GM23338 (cell line): ENCODE measurements around the gene ELL2. TPM values are rescaled to one million over a fixed set of nuclear protein-coding genes. Genes with fewer than 3 reads are reported as not detected.

Source experiments
- ATAC-seq: fragments of 200-7000 bp; cut with Tn5 transposase; 3 replicates; pipeline ENCODE4 v1.9.1; 2020
- DNase-seq: peaks from one replicate; pipeline ENCODE4 v3.0.0-alpha.2; 2015; ENCODE audit warnings: low spot score
- H2AFZ ChIP-seq: fragments of 200-600 bp; sonication (generic); 2 replicates; pipeline ENCODE4 v1.8.0; 2016; ENCODE audit warnings: antibody characterized with exemption, mild to moderate bottlenecking, moderate library complexity
- H3F3A ChIP-seq: fragments of 200-600 bp; sonication (generic); replicated peaks from 2 replicates; pipeline ENCODE4 v1.8.0; 2017; ENCODE audit warnings: antibody characterized with exemption, mixed run types, low read depth
- H3K27ac ChIP-seq: fragments of 200-600 bp; sonication (generic); 2 replicates; pipeline ENCODE4 v1.6.1; 2016; ENCODE audit warnings: low read depth
- H3K27me3 ChIP-seq: fragments of 200-600 bp; sonication (generic); 2 replicates; pipeline ENCODE4 v1.8.0; 2016; ENCODE audit warnings: mild to moderate bottlenecking, mixed run types, moderate library complexity; ENCODE audit not compliant: insufficient read depth
- H3K36me3 ChIP-seq: fragments of 200-600 bp; sonication (generic); 2 replicates; pipeline ENCODE4 v1.8.0; 2016; ENCODE audit warnings: mild to moderate bottlenecking; ENCODE audit not compliant: insufficient read depth
- H3K4me1 ChIP-seq: fragments of 200-600 bp; sonication (generic); 2 replicates; pipeline ENCODE4 v1.8.0; 2016; ENCODE audit warnings: mild to moderate bottlenecking, moderate library complexity; ENCODE audit not compliant: insufficient read depth
- H3K4me2 ChIP-seq: fragments of 200-600 bp; sonication (generic); 2 replicates; pipeline ENCODE4 v1.7.1; 2017; ENCODE audit warnings: mixed run types
- H3K4me3 ChIP-seq: fragments of 200-600 bp; sonication (generic); 2 replicates; pipeline ENCODE4 v1.6.1; 2016; ENCODE audit warnings: mixed run types
- H3K79me2 ChIP-seq: fragments of 200-600 bp; sonication (generic); replicated peaks from 2 replicates; pipeline ENCODE4 v1.8.0; 2017; ENCODE audit warnings: mild to moderate bottlenecking; ENCODE audit not compliant: insufficient read depth
- H3K9me2 ChIP-seq: fragments of 200-600 bp; sonication (generic); 2 replicates; pipeline ENCODE4 v1.8.0; 2017; ENCODE audit not compliant: insufficient read depth
- H4K20me1 ChIP-seq: fragments of 200-600 bp; sonication (generic); replicated peaks from 2 replicates; pipeline ENCODE4 v1.8.0; 2017; ENCODE audit warnings: mild to moderate bottlenecking; ENCODE audit not compliant: insufficient read depth
- H3K27ac Mint-ChIP-seq: 2 replicates; pipeline ENCODE4 v1.8.0; 2020; ENCODE audit warnings: inconsistent platforms, mild to moderate bottlenecking, moderate library complexity, mixed read lengths
- H3K27me3 Mint-ChIP-seq: 3 replicates; pipeline ENCODE4 v1.8.0; 2022; ENCODE audit warnings: low read depth, mild to moderate bottlenecking, moderate library complexity, mixed read lengths, inconsistent platforms; ENCODE audit not compliant: insufficient read depth, poor library complexity
- H3K36me3 Mint-ChIP-seq: 3 replicates; pipeline ENCODE4 v1.8.0; 2021; ENCODE audit warnings: low read depth, mild to moderate bottlenecking, inconsistent platforms, moderate library complexity, mixed read lengths
- H3K4me1 Mint-ChIP-seq: 3 replicates; pipeline ENCODE4 v1.8.0; 2020; ENCODE audit warnings: mild to moderate bottlenecking, inconsistent platforms, mixed read lengths
- H3K4me3 Mint-ChIP-seq: 3 replicates; pipeline ENCODE4 v1.8.0; 2021; ENCODE audit warnings: moderate library complexity, mild to moderate bottlenecking, inconsistent platforms, mixed read lengths
- H3K9me3 Mint-ChIP-seq: 3 replicates; pipeline ENCODE4 v1.8.0; 2020; ENCODE audit warnings: moderate library complexity, mild to moderate bottlenecking, inconsistent platforms, mixed read lengths
- ETS1 ChIP-seq: IDR thresholded peaks from 2 replicates; pipeline ENCODE4 v1.6.1; 2016; ENCODE audit warnings: antibody characterized with exemption
- EZH2phosphoT487 ChIP-seq: fragments of 200-600 bp; sonication (generic); IDR thresholded peaks from one replicate; pipeline ENCODE4 v1.8.1; 2018; ENCODE audit warnings: antibody characterized with exemption; ENCODE audit not compliant: unreplicated experiment
- NANOG ChIP-seq: IDR thresholded peaks from 2 replicates; pipeline ENCODE4 v1.6.1; 2016; ENCODE audit warnings: antibody characterized with exemption, borderline replicate concordance
- REST ChIP-seq: IDR thresholded peaks from one replicate; pipeline ENCODE4 v1.6.1; 2018; ENCODE audit warnings: antibody characterized with exemption; ENCODE audit not compliant: unreplicated experiment
- STAT1 ChIP-seq: IDR thresholded peaks from one replicate; pipeline ENCODE4 v1.6.1; 2016; ENCODE audit warnings: antibody characterized with exemption; ENCODE audit not compliant: unreplicated experiment
- polyA plus RNA-seq: library from polyadenylated mRNA; unstranded; fragments of >200 nt; fragmentation: Nextera tagmentation; extraction: Ambion mirVana; gene quantifications from 2 replicates; pipeline ENCODE4 v1.2.1, GENCODE V29; 2016
- total RNA-seq: library from RNA; depleted of rRNA; stranded (reverse); fragments of >200 nt; shearing (Covaris generic); gene quantifications from 2 replicates; pipeline ENCODE4 v1.2.3, GENCODE V29; 2014

ELL2 gene
- total and polyA plus RNA-seq, 2 experiments from 2014 or later: 7.4 to 32.6 TPM

GRCh38 chr5:95861864-95862561 lies 99.6 kb downstream of the ELL2 start:
- H3K9me2 ChIP-seq: no peaks in the 10 kb centered on the region
- H3K4me1 Mint-ChIP-seq: peaks cover 24% of the 10 kb centered on the region
- no peak overlapping the region for H3K4me3 Mint-ChIP-seq
- TF ChIP-seq NANOG (no peak), ETS1 (no peak)
- peaks cover 7% of the 10 kb centered on the region for H3K27me3 Mint-ChIP-seq
- H3K36me3 ChIP-seq: no peaks in the 10 kb centered on the region
- H3K4me1 ChIP-seq: no peaks in the 10 kb centered on the region; the same call in 1 of the 2 replicates
- no peaks in the 10 kb centered on the region for H3F3A ChIP-seq
- H3K27ac Mint-ChIP-seq: no peak overlapping the region
- no peaks in the 10 kb centered on the region for H3K79me2 ChIP-seq
- H2AFZ ChIP-seq: no peak overlapping the region
- H3K4me3 ChIP-seq: no peak overlapping the region
- H3K4me2 ChIP-seq: no peak overlapping the region
- no peak overlapping the region for H3K27ac ChIP-seq
- DNase-seq (no peak), ATAC-seq (no peak)
- no peaks in the 10 kb centered on the region for H4K20me1 ChIP-seq
- no peaks in the 10 kb centered on the region for H3K36me3 Mint-ChIP-seq
- H3K9me3 Mint-ChIP-seq: no peaks in the 10 kb centered on the region
- H3K27me3 ChIP-seq: no peaks in the 10 kb centered on the region

GRCh38 chr5:95861221-95861863 lies 100.3 kb downstream of the ELL2 start:
- no peaks in the 10 kb centered on the region for H3K79me2 ChIP-seq
- DNase-seq (no peak), ATAC-seq (no peak)
- H3K4me3 ChIP-seq: no peak overlapping the region
- H3K9me2 ChIP-seq: no peaks in the 10 kb centered on the region
- no peaks in the 10 kb centered on the region for H3F3A ChIP-seq
- Mint-ChIP-seq H3K36me3 (no peaks in the 10 kb centered on the region), H3K9me3 (no peaks in the 10 kb centered on the region), H3K4me3 (no peak overlapping the region), H3K27ac (no peak overlapping the region), H3K4me1 (peaks cover 24% of the 10 kb centered on the region), H3K27me3 (peaks cover 7% of the 10 kb centered on the region)
- H3K27me3 ChIP-seq: no peaks in the 10 kb centered on the region
- H3K4me1 ChIP-seq: no peaks in the 10 kb centered on the region; the same call in 1 of the 2 replicates
- H4K20me1 ChIP-seq: no peaks in the 10 kb centered on the region
- TF ChIP-seq ETS1: no peak
- TF ChIP-seq STAT1: no peak
- TF ChIP-seq EZH2phosphoT487: no peak
- no peak for TF ChIP-seq REST
- H2AFZ ChIP-seq: no peak overlapping the region
- H3K27ac ChIP-seq: no peak overlapping the region
- no peaks in the 10 kb centered on the region for H3K36me3 ChIP-seq
- no peak overlapping the region for H3K4me2 ChIP-seq
